ENCODE results near the gene CTNNB1.

GRCh38 chr3:41195946-41196345, 3.4 kb upstream of the CTNNB1 start:
- TF ChIP-seq TAF1 (IDR thresholded peaks at IDR 0.05; ENCODE audit: borderline replicate concordance, insufficient read depth, low read length) = no peak
- TF ChIP-seq SIN3A (IDR thresholded peaks at IDR 0.05; ENCODE audit: borderline replicate concordance, insufficient read depth, low read length) = no peak
- no peak for TF ChIP-seq FOXP2 (optimal IDR thresholded peaks at IDR 0.05; ENCODE audit: borderline replicate concordance, extremely low read depth, extremely low read length, insufficient read depth)

All from PFSK-1 (cell line).